HG03135 (cell line): Measurements from ENCODE around the gene HYAL1.
"Not testable (repeated sequence)": the region's sequence is repeated elsewhere in the genome, so short reads cannot be mapped to it uniquely, and the experiment has no call there.

Experiments
- ATAC-seq: cut with Tn5 transposase; IDR thresholded peaks from one replicate; pipeline ENCODE4 v1.9.1; 2021; ENCODE audit warnings: mild to moderate bottlenecking, moderate library complexity; ENCODE audit not compliant: unreplicated experiment

The HYAL1 gene

GRCh38 chr3:50319181-50319893 is 16.0 kb upstream of the HYAL1 start:
- no peak for ATAC-seq

- ATAC-seq = no peak
Measured at GRCh38 chr3:50318615-50319014, 15.2 kb upstream of the HYAL1 start.

DNA sequence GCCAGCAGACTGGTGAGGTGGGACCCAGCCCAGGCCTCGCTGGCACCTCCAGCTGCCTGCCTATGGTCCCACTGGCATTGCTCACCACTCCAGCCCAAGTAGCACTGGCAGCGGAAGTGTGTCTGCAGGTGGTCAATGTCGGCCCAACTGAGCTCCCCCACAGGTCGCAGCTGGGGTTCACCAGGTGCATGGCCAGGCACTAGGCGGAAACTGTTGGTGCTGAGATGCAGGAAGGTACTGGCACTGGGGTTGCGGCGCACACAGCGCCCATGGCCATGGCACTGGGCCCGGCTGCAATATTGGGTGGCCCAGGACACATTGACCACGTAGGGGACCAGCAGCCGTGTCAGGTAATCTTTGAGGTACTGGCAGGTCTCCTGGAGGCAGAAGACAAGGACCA is 14.8 kb upstream of the HYAL1 start:
- ATAC-seq = no peak

- ATAC-seq = no peak
Measured at GRCh38 chr3:50317300-50317699, 13.9 kb upstream of the HYAL1 start.

- ATAC-seq = no peak
Measured at GRCh38 chr3:50316657-50317242, 13.4 kb upstream of the HYAL1 start.

DNA sequence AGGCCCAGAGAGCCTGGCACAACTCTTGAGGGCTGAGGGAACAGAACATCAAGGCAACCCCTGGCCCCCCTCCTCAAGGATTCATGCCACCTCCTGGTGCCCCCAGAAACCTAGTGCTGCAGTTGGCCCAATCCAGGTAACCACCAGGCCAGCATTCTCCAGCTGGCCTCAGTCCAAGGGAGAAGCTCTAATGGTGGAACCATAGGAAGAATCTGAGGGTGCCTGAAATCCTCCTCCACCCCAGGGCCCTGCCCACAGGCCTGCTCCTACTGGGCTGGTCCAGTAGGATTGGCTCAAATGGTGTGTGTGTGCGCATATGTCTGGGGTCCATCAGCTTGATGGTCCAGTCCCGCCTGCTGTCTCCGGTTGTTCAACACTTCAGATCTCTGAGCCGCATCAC is 11.4 kb upstream of the HYAL1 start:
- ATAC-seq = no peak

GRCh38 chr3:50314342-50314741 is 11.0 kb upstream of the HYAL1 start:
- no peak for ATAC-seq

- ATAC-seq = not testable (repeated sequence)
Measured at GRCh38 chr3:50312041-50312440, 8.7 kb upstream of the HYAL1 start.

- no peak for ATAC-seq
Measured at GRCh38 chr3:50304601-50305000, 1.2 kb upstream of the HYAL1 start.

DNA sequence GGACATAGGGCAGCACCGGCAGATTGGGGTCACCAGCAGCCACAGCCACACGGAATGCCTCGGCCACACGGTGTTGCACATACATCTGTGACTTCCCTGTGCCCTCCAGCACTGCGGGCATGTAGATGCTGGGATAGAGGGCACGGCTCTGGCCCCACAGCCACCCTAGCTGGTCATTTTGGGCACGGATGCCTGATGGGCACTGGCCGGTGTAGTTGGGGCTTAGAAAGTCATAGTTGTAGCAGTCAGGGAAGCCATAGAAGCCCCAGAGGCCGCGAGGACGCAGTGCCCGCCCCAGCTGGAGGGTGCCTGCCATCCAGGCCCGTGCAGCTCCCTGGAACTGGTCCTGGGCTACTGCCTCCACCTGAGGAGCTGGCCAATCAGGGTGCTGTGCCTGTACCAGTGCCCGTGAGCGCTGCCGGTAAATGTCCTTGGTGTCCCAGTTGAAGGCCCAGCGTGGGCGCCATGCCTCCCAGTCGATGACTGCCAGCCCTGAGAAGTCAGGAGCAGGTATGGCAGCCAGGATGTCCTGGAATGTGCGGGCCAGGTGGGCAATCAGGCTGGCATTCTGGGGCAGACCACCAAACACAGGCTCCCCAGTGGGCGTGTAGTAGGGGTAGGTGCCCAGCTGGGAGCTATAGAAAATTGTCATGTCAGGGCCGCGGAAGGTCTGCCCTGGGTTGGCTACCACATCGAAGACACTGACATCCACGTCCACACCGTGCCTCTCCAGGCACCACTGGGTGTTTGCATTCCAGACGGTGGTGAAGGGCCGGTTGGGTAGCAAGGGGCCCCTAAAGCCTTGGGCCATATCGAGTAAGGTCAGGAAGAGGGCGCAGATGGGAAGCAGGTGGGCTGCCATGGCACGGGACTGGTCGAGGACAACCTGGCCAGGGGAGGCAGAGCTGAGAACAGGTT is 1.0 kb downstream of the HYAL1 start:
- no peak for ATAC-seq

DNA sequence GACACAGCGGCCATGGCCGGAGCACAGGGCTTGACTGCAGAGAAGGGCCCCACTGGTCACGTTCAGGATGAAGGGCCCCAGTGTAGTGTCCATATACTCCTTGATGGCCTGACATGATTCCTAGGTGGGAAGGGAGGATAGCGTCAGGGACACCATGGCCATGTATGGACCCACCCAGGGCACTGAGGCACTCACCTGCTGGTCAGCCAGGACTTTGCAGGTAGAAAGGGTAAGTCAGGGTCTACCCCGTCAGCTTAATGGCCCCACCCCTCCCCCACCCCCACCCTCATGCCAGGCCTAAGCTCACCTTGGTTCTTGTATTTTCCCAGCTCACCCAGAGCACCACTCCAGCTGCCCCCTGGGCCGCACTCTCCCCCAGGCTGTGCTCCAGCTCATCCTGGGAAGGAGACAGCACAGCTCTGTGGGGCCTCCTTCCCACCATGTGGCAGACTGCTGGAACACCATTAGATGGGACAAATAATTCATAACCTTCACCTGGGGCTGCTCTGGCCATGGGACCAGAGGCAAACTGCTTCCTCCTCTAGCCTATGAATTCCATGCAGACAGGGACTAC is 2.6 kb downstream of the HYAL1 start:
- ATAC-seq = no peak

DNA sequence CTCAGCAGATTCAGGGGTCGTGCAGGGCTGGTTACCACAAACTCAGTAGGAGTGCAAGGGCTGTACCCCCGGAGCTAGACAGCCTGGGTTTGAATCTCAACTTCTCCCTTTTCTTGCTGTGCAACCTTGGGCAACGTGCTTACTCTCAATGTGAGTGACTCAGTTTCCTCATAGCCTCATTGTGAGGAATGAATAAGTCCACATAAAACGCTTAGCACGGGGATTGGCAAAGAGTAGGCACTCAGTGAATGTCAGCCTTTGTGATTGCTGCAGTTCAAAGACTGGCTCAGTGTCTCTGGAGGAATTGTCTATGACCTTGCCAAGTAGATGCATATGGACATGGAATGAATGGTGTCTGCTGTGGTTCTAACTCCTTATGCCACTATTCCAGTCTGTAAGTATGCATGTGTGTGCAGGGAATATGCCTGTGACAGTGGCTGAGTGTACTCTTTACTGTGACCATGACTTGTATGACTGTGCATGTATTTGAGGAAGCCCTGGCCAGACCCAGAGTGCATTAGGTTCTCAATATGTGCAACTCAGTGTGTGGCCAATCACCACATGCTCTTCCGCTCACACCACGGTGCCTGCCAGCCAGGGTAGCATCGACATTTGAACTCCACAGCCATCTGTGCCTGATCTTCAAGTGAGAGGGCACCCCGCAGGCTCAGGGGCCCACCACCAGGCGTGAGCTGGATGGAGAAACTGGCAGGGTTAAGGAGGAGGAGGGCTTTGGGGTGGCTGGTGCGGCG is 3.3 kb downstream of the HYAL1 start:
- ATAC-seq = no peak

- no peak for ATAC-seq
Measured at GRCh38 chr3:50299638-50299928, 3.8 kb downstream of the HYAL1 start.

DNA sequence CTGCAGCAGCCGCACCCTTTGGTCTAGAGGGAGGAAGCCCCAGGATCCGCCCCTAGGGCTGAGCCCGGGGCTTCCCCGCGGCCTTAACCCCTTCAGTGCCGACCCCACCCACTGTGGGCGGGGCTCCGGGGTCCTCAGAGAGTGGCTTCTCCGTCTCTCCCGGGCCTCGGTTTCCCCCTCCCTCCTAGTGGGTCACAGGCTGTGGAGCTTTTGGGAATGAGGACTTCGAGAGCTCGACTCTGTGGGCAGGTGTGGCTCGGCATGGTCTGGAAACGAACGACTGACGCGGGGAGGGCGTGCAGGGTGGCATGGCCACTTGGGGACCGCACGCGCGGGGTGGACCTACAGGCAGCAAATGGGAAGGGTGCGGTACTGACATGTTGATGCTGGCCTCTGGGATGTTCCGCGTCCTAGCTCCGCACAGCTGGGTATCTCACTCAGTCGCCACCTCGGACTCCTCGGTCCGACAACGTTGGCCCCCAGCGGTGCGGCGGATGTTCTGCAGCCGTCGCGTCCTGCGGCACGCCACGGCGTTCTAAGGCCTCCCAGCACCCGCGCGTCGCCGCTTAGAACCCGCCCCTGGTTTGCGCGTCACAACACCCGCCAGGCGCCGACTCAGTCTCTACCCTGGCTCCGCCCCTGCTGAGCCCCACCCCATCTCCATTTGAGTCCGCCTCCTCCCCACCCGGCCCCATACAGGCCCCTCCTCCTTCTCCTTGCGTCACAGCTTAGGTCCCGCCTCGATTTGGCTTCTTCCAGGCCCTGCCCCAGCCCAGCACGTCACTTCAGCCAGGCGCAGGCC is 4.3 kb downstream of the HYAL1 start, which contains the start of the genes HYAL3 and NAA80:
HYAL3 (minus strand) TSS at position 570 of the 802 bp plus-strand sequence. CDS start 3,803 bp downstream, outside the sequence.
NAA80 (minus strand) TSS at position 570 of the 802 bp plus-strand sequence. CDS start 1,942 bp downstream, outside the sequence.
- ATAC-seq = peak; percentile 81

- ATAC-seq = no peak
Measured at GRCh38 chr3:50297896-50298725, 5.3 kb downstream of the HYAL1 start.

- ATAC-seq = no peak
Measured at GRCh38 chr3:50297384-50297775, 6.0 kb downstream of the HYAL1 start.

DNA sequence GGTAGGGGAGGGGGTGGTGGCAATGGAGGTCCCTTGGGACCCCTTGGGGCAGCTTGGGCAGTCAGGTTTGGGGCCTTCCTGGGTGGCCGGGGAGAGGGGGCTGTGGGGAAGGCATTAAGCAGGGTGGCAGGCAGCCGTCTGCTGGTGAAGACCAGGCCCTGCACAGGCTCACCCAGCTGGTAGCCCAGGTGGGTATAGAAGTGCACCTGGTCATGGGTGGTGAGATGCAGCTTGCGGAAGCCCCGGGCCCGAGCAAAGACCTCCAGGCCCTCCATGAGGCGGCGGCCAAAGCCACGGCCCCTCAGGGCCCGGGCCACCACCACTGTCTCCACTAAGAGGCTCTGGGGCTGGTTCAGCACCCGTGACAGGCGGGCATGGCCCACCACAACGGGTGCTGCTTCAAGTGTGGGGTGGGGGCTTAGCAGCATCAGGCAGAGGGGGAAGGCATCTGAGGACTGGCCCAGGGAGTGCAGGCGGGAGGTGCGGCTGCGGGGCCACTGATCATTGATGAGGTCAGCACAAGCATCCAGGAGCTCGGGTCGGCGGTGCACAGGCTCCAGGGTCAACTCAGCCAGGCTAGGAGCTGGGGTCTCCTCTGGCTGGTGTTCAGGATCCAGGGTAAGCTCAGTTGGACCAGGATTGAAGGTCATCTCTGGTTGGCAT is 6.5 kb downstream of the HYAL1 start:
- no peak for ATAC-seq
